Measurements from ENCODE around the gene PREX1. TPM values are rescaled to one million over a fixed set of nuclear protein-coding genes. Genes with fewer than 3 reads are reported as not detected.
A peak's percentile ranks its signal among the peaks of the same experiment; 100 is the strongest.
"Not testable (repeated sequence)": the region's sequence is repeated elsewhere in the genome, so short reads cannot be mapped to it uniquely, and the experiment has no call there.

Gene PREX1, protein sequence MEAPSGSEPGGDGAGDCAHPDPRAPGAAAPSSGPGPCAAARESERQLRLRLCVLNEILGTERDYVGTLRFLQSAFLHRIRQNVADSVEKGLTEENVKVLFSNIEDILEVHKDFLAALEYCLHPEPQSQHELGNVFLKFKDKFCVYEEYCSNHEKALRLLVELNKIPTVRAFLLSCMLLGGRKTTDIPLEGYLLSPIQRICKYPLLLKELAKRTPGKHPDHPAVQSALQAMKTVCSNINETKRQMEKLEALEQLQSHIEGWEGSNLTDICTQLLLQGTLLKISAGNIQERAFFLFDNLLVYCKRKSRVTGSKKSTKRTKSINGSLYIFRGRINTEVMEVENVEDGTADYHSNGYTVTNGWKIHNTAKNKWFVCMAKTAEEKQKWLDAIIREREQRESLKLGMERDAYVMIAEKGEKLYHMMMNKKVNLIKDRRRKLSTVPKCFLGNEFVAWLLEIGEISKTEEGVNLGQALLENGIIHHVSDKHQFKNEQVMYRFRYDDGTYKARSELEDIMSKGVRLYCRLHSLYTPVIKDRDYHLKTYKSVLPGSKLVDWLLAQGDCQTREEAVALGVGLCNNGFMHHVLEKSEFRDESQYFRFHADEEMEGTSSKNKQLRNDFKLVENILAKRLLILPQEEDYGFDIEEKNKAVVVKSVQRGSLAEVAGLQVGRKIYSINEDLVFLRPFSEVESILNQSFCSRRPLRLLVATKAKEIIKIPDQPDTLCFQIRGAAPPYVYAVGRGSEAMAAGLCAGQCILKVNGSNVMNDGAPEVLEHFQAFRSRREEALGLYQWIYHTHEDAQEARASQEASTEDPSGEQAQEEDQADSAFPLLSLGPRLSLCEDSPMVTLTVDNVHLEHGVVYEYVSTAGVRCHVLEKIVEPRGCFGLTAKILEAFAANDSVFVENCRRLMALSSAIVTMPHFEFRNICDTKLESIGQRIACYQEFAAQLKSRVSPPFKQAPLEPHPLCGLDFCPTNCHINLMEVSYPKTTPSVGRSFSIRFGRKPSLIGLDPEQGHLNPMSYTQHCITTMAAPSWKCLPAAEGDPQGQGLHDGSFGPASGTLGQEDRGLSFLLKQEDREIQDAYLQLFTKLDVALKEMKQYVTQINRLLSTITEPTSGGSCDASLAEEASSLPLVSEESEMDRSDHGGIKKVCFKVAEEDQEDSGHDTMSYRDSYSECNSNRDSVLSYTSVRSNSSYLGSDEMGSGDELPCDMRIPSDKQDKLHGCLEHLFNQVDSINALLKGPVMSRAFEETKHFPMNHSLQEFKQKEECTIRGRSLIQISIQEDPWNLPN (N-terminal part only)
- 8.8 and 11.1 TPM in 2 replicates for total RNA-seq (2014; rRNA removed; shearing (Covaris generic))

DNA sequence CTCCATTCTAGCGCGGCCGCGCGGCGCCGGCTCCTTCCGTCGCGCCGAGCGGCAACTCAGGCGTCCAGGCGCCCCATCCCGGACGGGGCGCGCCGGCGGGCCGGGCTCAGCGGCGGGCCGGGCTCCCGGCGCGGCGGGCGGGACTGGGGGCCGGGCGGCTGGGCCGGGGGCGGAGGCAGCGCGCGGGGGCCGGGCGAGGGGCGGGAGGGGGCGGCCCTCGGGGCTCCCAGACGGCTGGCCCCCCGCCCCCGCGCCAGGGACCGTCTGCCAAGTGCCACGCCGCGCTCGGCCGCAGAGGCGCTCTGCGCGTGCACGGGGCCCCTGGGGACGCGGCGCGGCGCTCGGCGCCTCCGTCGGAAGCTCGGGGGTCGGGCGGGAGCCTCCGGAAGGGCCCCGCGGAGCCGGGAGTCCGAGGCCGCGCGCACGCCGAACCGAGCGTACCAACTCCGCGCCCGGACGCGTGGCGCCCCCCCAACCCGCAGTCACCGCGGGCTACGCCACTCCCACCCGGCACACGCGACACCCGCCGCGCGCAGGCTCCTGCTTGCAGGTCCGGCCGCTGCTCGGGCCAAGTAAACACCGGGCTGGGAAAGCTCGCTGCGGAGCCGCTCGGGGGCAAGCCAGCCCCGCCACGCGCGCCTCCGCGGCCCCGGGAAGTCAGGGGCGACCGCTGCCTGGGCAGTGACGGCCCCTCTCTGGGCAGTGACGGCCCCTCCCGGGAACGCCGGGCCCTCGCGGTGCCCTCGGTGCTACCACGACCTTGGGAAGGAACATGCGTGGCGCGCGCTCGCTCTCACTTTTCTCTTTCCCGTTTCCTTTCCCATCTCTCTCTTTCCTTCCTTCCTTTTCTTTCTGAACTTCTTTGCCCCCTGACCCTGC is at the start of gene PREX1:
Gene PREX1, minus strand, starts transcription at position 145 of the 879 bp plus-strand sequence. Its CDS starts 139 bp downstream, at position 6.
- peak; percentile 82 for DNase-seq (ENCODE audit: low read depth)

DNA sequence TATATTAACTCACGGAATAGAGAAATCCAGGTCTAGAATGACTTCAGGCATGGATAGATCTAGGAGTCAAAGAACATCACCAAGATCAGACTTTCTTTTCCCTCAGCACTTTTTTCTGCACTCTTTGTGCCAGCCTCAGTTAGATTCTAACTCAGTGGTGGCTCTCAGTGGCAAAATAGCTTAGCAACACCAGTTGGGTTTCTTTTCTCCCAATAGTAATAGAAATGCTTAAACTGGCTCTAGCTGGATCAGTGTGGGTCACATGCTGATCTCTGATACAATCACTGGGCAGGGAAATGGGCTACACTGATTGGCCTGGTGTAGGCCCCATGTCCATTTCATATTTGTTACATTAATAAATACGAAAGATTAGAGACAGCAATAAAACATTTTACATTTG is 49.5 kb upstream of the PREX1 start:
- no peak for DNase-seq (ENCODE audit: low read depth)

DNA sequence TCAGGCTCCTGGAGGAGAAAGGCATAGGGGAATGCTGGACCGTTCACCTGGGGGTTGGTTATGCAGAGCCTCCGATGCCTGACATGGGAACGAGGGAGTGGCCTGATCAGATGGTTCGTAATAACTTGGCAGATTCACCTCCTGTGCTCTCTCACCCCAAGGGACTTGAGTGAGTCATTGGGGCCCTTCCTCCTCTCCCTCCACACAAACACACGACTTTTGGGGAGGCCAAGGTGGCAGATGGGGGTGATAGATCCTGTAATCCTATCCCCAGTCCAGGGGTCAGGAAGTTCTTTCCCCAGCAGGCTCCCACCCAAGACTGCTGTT is 48.1 kb upstream of the PREX1 start:
- DNase-seq (ENCODE audit: low read depth): peak; percentile 51

DNA sequence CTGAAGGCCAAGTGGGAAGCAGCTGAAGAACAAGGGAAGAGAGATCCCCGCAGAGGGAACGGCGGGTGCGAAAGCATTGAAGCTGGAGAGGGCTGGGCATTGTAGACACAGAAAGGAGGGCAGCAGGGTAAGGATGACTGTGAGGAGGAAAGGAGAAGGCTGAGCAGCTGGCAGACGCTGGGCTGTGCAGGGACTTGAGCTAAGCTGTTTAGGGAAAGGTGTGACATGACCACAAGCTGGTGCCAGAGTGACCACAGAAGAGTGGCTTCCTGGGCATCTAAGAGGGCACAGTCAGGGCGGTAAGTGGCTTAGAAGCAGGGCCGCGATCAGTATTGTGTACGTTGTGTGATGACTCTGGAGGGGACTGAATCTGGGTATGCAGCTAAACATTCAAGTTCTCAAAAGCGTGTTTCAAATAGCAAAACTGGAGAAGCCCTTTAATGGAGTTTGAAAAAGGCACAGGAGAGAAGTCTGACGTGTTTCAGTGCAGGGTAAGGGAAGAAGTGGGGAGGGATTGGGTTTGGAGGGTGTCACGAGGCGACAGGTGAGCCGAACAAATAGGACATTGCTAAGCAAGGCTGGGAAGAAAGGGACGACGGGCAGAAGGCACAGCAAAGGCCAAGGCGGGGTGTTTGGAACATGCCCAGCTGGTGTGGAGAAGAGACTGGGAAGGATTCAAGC is 47.6 kb upstream of the PREX1 start:
- no peak for DNase-seq (ENCODE audit: low read depth)

DNA sequence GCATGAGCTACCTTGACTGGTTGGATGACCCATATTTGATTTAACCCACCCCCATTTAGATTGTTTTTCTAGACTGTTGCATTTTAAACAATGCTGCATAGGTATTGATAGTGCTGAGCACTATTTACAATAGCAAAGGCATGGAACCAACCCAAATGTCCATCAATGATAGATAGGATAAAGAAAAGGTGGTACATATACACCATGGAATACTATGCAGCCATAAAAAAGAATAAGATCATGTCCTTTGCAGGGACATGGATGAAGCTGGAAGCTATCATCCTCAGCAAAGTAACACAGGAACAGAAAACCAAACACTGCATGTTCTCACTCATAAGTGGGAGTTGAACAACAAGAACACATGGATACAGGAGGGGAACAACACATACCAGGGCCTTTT is 41.6 kb upstream of the PREX1 start:
- not testable (repeated sequence) for DNase-seq (ENCODE audit: low read depth)

DNA sequence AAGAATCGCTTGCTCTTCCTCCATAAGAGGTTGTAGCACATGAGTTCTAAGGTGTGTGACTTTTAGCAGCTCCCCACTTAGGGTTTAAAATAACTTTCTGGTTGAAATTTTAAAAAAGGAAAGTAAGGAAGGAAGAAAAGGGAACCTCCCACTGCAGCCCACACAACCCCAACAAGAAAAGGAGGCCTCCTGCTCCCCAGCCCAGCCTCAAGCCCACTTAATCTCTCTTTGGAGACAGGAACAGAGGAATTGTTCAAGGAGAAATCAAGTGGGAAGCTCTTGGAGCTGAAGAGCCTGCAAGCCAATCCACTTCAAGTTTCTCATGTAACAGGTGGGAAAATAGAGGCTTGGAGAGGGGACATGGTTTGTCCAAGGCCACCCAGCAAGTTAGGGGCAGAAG is 39.1 kb upstream of the PREX1 start:
- DNase-seq (ENCODE audit: low read depth): no peak

DNA sequence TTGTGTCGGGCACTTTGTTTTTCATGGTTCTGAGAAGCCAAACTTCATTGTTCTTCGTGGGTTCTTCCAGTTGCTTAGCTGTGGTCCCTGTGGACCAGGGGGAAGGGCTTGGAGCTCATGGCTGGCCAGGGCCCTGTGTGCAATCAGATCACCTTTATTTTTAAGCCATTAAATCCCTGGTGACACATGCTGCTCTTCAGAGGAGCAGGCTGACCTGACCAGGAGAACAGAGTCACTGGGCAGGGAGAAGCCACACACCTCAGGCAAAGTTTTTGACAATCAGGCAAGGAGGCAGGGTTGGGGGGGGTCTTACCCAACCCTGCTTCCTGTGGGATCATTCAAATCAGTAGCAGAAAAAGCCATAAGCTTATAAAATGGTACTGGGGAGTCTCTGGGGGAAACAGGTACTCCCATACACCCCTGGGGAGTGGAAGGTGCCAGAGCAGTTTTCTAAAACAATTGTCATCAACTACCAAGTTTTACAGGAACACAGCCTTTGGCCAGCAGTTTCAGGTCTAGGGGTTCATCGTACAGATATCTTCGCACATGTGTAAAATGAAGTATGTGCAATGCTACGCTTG is 37.0 kb upstream of the PREX1 start:
- no peak for DNase-seq (ENCODE audit: low read depth)

DNA sequence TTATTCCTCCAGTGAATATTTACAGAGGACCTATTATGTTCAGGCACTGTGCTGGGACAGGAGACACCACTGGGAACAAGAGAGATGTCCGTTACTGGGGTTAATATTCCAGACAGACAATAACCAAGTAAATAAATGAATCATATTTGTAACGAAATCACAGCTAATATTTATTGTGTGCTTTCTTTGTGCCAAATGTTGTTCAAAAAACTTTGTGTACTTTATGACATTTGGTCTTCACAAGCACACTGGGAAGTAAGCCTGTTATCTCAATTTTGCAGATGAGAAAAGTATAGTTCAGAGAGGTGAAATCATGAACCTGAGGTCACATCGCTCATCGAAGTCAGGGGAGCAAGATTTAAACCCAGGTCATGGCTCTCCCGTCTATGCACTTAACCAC is 36.5 kb upstream of the PREX1 start:
- no peak for DNase-seq (ENCODE audit: low read depth)

DNA sequence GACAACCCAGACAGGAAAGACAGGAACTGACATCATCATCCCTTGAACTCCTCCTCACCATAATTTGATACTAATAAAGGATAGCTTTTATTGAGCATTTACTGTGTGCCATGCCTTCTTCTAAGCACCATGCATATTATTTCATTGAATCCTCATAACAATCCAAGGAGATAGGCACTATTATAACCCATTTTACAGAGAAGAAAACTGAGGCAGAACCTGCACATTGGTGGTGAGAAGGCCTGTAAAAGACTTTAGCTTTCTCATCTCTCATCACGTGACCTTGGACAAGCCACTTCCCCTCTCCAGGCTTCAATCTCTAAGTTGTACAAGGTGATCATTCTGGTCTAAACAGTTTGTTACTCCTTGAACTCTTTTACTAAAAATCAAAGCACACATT is 34.5 kb upstream of the PREX1 start:
- no peak for DNase-seq (ENCODE audit: low read depth)

DNA sequence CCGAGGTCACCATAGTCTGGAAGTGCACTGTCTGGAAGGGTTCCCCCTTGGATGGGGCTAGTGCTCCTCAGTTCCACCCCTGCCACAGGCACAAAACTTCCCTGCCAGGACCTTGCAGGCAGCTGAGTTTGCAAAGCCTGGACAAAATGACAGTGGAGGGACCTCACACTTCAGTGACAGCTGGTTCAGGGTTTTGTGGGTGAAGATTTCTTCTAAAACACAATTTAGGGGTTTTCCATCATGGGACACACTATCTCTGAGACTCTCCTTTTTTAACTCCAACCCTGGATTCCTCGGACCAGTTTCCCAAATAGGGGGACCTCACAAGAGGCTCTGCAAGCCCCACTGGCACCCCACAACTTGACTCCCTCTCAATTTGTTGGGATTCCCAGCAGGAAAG is 33.6 kb upstream of the PREX1 start:
- DNase-seq (ENCODE audit: low read depth): no peak

DNA sequence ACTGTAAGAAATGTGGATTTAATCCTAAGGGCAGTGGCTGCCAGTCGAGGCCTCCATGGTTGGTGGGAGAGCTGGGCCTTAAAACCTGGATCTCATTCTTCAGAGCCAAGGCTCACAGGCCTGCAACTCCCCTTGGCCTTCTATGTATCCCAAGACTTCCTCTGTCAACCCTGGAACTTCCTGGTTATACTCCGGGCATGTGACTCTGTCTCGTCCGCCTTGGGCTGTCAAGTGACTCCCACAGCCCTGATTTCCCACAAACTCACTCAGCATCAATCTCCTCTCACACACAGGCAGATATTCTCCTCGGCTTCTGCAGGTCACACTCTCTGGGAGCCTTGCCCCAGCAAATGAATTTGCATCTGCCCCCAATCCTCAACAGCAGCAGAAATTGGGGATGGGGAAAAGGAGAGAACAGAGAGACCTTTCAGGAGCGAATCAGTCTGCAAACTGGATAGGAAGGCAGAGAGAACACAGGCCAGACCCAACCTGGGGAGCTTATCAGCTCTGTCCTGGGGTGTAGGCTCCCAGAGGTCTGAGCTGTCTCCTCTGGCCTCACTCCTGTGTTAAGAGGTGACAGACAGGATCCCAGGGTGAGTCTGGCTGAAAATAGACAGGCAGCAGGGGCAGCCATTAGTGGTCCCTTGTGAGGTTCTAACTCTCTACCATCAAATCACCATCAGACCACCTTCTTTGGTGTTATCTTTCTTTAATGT is 30.4 kb upstream of the PREX1 start:
- no peak for DNase-seq (ENCODE audit: low read depth)

DNA sequence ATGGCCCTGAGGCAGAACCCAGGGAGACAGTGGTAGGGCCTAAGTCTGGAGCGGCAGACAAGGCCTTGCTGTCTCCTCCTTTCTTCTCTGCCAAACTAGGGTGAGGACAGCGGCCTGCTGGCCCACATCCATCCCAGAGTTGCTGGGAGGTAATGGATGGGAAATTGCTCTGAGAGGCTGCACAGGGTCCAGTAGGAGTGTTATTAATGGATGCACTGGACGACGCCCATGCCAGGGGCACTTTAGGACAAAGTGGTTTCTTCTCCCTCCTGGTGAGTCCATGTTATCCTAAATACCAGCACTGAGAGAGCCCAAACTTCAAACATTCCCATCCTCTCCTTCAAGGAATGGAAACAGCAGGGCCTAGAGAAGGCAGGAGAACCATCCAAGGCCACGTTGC is 28.3 kb upstream of the PREX1 start:
- DNase-seq (ENCODE audit: low read depth): no peak

DNA sequence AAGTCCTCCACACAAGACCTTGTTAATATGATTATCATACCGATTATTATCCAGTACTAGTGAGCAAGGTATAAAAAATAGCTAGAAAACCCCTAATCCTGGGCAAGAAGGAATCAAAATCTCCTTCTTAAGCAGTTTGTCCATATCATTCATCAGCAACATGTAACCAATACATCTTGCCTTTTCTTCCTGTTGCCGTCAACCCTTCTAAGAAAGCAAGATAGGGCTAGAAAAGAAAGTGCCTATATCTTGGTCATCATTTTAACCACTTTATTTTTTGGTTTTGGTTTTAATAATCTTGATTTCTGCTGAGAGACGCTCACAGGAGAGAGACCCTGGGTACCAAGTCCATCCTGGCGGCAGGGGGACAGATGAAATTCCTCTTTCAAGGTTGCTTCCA is 27.2 kb upstream of the PREX1 start:
- no peak for DNase-seq (ENCODE audit: low read depth)

DNA sequence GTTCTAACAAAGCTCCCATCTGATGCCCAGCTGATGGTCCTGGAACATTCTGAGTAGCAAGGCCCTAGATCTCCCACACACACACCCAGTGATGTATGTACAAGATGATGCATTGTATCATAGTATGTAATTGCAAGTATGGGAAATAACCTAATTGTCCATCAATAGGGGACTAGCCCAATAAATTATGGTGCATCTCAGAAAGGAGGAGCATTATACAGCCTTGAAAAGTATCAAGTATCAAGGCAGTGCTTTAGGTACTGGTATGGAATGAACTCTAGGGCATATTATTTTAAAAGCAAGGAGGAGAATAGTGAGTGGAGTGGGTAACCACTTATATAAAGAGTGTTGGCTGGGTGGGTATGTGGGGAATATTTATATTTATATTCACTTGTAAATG is 24.8 kb upstream of the PREX1 start:
- DNase-seq (ENCODE audit: low read depth): no peak

DNA sequence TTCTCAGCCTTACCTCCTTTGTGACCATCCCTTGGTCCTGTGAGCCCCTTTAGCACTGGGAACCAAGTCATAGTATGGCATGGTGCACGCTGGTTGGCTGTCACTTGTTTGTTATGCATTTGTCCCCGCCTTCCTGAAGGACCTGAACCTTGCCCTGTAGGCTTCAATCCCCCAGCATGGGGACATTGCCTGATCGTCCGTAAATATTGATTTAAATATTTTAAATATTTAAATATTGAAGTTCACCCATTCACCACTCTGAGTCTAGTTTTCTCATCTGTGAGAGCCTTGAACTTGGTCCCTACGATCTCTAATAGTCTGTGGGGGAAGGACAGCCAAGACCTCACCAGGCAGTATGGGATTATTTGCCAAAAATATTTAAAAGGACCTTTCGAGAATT is 23.8 kb upstream of the PREX1 start:
- no peak for DNase-seq (ENCODE audit: low read depth)

DNA sequence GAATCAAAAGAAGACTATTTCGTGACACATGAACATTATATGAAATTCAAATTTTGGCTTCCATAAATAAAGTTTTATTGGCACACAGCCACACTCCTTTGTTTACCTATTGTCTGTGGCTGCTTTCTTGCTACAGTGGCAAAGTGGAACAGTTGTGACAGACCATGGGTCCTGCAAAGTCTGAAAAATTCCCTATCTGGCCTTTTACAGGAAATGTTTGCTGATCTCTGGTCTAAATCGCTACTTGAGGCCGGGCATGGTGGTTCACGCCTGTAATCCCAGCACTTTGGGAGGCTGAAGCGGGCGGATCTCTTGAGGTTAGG is 23.1 kb upstream of the PREX1 start:
- no peak for DNase-seq (ENCODE audit: low read depth)

DNA sequence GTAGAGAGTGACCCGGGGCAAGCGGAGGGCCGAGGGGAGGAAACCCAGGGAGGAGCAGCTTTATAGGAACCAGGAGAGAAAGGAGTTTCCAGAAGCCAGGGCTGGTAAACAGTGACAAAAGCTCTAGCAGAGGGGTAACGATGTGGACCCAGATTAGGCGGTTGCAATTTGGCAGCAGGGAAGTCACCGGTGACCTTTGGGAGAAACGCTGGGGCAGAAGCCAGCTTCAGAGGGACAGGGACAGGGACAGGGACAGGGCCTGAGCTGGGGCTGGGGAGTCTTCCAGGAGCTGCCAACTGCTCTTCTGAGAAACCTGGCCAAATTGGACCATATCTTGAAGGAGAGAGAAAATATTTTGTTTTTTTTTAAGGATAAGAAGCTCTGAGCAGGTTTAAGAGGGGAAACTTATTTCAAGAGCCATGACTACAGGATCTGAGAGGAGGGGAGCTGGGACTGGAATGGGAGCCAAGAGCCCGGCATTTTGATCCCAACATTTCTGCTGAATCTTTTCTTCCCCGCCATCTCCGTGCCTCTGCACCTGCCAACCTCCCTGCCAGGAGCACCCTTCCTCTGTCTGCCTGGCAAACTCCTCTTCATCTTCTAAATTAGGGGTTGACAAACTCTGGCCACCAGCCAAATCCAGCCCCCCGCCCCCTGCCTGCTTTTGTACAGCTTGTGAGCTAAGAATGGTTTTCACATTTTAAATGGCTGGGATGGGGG is 22.6 kb upstream of the PREX1 start:
- DNase-seq (ENCODE audit: low read depth): no peak

DNA sequence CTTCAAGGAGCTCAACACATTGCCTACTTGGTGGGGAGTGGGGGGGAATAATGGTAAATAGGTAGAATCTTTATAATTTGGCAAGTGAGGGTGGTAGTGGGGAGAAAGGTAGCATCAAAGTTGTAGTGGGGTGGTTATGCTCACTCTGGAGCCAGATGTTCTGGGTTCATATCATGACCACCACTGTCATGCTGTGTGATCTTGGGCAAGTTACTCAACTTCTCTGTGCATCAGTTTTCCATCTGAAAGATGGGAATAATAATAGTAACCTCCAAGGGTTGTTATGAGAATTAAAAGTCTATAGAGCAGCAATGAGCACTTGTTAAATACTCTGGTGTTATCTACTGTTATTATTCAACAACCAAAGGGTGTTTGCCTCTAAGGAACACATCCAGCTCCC is 22.0 kb upstream of the PREX1 start:
- no peak for DNase-seq (ENCODE audit: low read depth)

DNA sequence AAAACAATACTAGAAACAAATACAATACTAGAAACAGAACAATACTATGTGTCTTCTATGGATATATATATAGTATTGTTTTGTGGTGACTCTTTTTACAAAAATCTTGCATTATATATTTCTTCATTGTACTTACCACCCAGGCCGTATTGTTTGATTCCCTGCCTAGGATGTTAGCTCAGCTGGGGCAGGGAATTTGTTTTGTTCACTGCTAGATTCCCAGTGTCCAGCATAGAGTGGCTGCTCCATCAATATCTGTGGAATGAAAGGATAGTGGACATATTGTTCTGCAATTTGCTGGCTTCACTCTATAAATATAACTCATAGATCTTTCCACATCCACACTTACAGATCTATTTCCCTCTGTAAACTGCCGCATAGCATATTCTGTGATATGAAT is 21.5 kb upstream of the PREX1 start:
- DNase-seq (ENCODE audit: low read depth): no peak
